Neural progenitor cell (in vitro differentiated cells): ENCODE data around the gene DNAH5. TPM values are rescaled to one million over a fixed set of nuclear protein-coding genes. Genes with fewer than 3 reads are reported as not detected.

Experiments
- DNase-seq: peaks from one replicate; pipeline ENCODE4 v3.0.0-alpha.2; 2016; ENCODE audit warnings: low spot score
- H2AFZ ChIP-seq: fragments of 200-600 bp; sonication (generic); replicated peaks from 2 replicates; pipeline ENCODE4 v1.6.1; 2016; ENCODE audit warnings: antibody characterized with exemption
- H3F3A ChIP-seq: fragments of 200-600 bp; sonication (generic); 2 replicates; pipeline ENCODE4 v1.6.1; 2016; ENCODE audit warnings: antibody characterized with exemption, low read depth
- H3K27ac ChIP-seq: fragments of 200-600 bp; sonication (generic); 2 replicates; pipeline ENCODE4 v1.5.1; 2016; ENCODE audit warnings: mild to moderate bottlenecking
- H3K27me3 ChIP-seq: fragments of 200-600 bp; sonication (generic); 2 replicates; pipeline ENCODE4 v1.6.1; 2016; ENCODE audit warnings: mild to moderate bottlenecking, moderate library complexity
- H3K36me3 ChIP-seq: fragments of 200-600 bp; sonication (generic); 2 replicates; pipeline ENCODE4 v1.5.1; 2016
- H3K4me1 ChIP-seq: fragments of 200-600 bp; sonication (generic); 2 replicates; pipeline ENCODE4 v1.6.1; 2016; ENCODE audit warnings: mixed run types
- H3K4me2 ChIP-seq: fragments of 200-600 bp; sonication (generic); 2 replicates; pipeline ENCODE4 v1.6.1; 2016
- H3K4me3 ChIP-seq: fragments of 200-600 bp; sonication (generic); 2 replicates; pipeline ENCODE4 v1.5.1; 2016
- H3K79me2 ChIP-seq: fragments of 200-600 bp; sonication (generic); 2 replicates; pipeline ENCODE4 v1.6.1; 2016; ENCODE audit warnings: low read depth
- H3K9ac ChIP-seq: fragments of 200-600 bp; sonication (generic); 2 replicates; pipeline ENCODE4 v1.6.1; 2016
- H3K9me3 ChIP-seq: fragments of 200-600 bp; sonication (generic); 2 replicates; pipeline ENCODE4 v1.5.1; 2016; ENCODE audit warnings: low read depth
- H4K20me1 ChIP-seq: fragments of 200-600 bp; sonication (generic); 2 replicates; pipeline ENCODE4 v1.6.1; 2016; ENCODE audit warnings: low read depth
- H3K27ac Mint-ChIP-seq: 3 replicates; pipeline ENCODE4 v1.8.0; 2021; ENCODE audit warnings: mixed read lengths
- H3K27me3 Mint-ChIP-seq: 2 replicates; pipeline ENCODE4 v1.8.0; 2022; ENCODE audit warnings: low read depth, mild to moderate bottlenecking, inconsistent platforms, moderate library complexity, mixed read lengths; ENCODE audit not compliant: insufficient read depth
- H3K36me3 Mint-ChIP-seq: 3 replicates; pipeline ENCODE4 v1.8.0; 2021; ENCODE audit warnings: mixed read lengths
- H3K4me1 Mint-ChIP-seq: 3 replicates; pipeline ENCODE4 v1.8.0; 2021; ENCODE audit warnings: mixed read lengths
- H3K4me3 Mint-ChIP-seq: 3 replicates; pipeline ENCODE4 v1.8.0; 2021; ENCODE audit warnings: mild to moderate bottlenecking, moderate library complexity, mixed read lengths
- H3K9me3 Mint-ChIP-seq: 3 replicates; pipeline ENCODE4 v1.8.0; 2020; ENCODE audit warnings: mixed read lengths
- EZH2 ChIP-seq: fragments of 200-600 bp; sonication (generic); IDR thresholded peaks from 2 replicates; pipeline ENCODE4 v1.6.1; 2017; ENCODE audit warnings: antibody characterized with exemption, mild to moderate bottlenecking, moderate library complexity
- EZH2phosphoT487 ChIP-seq: fragments of 200-600 bp; sonication (generic); IDR thresholded peaks from 2 replicates; pipeline ENCODE4 v1.6.1; 2017; ENCODE audit warnings: antibody characterized with exemption
- total RNA-seq: library from RNA; depleted of rRNA; stranded (reverse); fragments of >200 nt; gene quantifications from 2 replicates; pipeline ENCODE4 v1.2.3, GENCODE V29; 2015; ENCODE audit warnings: low replicate concordance
- TF ChIP-seq, protein P1 (sequence below): fragments of 200-600 bp; sonication (generic); IDR thresholded peaks from 2 replicates; pipeline ENCODE4 v1.5.1; 2017; ENCODE audit warnings: antibody characterized with exemption, mild to moderate bottlenecking

The DNAH5 gene
- total RNA-seq, 1 donor from 2014 or later = 0.39 TPM

GRCh38 chr5:13745508-13745907, 199.0 kb downstream of the DNAH5 start:
- H3K27me3 Mint-ChIP-seq = no peaks in the 10 kb centered on the region
- Histone ChIP-seq H3K9me3 (no peaks in the 10 kb centered on the region), H3F3A (no peaks in the 10 kb centered on the region), H3K27me3 (no peaks in the 10 kb centered on the region), H3K4me2 (no peak overlapping the region), H3K9ac (no peak overlapping the region), H3K4me3 (no peak overlapping the region), H2AFZ (no peak overlapping the region), H3K4me1 (no peaks in the 10 kb centered on the region), H4K20me1 (no peaks in the 10 kb centered on the region), H3K27ac (no peak overlapping the region), H3K79me2 (no peaks in the 10 kb centered on the region), H3K36me3 (no peaks in the 10 kb centered on the region)
- H3K4me3 Mint-ChIP-seq = no peak overlapping the region
- no peaks in the 10 kb centered on the region for H3K36me3 Mint-ChIP-seq
- no peaks in the 10 kb centered on the region for H3K4me1 Mint-ChIP-seq
- no peaks in the 10 kb centered on the region for H3K9me3 Mint-ChIP-seq
- no peak for TF ChIP-seq EZH2phosphoT487
- TF ChIP-seq, protein P1, sequence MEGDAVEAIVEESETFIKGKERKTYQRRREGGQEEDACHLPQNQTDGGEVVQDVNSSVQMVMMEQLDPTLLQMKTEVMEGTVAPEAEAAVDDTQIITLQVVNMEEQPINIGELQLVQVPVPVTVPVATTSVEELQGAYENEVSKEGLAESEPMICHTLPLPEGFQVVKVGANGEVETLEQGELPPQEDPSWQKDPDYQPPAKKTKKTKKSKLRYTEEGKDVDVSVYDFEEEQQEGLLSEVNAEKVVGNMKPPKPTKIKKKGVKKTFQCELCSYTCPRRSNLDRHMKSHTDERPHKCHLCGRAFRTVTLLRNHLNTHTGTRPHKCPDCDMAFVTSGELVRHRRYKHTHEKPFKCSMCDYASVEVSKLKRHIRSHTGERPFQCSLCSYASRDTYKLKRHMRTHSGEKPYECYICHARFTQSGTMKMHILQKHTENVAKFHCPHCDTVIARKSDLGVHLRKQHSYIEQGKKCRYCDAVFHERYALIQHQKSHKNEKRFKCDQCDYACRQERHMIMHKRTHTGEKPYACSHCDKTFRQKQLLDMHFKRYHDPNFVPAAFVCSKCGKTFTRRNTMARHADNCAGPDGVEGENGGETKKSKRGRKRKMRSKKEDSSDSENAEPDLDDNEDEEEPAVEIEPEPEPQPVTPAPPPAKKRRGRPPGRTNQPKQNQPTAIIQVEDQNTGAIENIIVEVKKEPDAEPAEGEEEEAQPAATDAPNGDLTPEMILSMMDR = no peak
- no peak for TF ChIP-seq EZH2
- no peak for DNase-seq
- no peak overlapping the region for H3K27ac Mint-ChIP-seq

GRCh38 chr5:13740471-13740870, 204.0 kb downstream of the DNAH5 start:
- Histone ChIP-seq H3K9ac (no peak overlapping the region), H3K79me2 (no peaks in the 10 kb centered on the region), H3K27ac (no peak overlapping the region), H3F3A (no peaks in the 10 kb centered on the region), H3K9me3 (no peaks in the 10 kb centered on the region), H3K4me3 (no peak overlapping the region), H2AFZ (no peak overlapping the region), H4K20me1 (no peaks in the 10 kb centered on the region), H3K36me3 (no peaks in the 10 kb centered on the region), H3K4me2 (no peak overlapping the region), H3K4me1 (no peaks in the 10 kb centered on the region), H3K27me3 (no peaks in the 10 kb centered on the region)
- no peak for DNase-seq
- TF ChIP-seq, protein P1 = no peak
- no peak for TF ChIP-seq EZH2phosphoT487
- TF ChIP-seq EZH2 = no peak
- H3K36me3 Mint-ChIP-seq = no peaks in the 10 kb centered on the region
- no peaks in the 10 kb centered on the region for H3K27me3 Mint-ChIP-seq
- H3K4me1 Mint-ChIP-seq = no peaks in the 10 kb centered on the region
- no peak overlapping the region for H3K4me3 Mint-ChIP-seq
- H3K27ac Mint-ChIP-seq = no peak overlapping the region
- no peaks in the 10 kb centered on the region for H3K9me3 Mint-ChIP-seq

DNA sequence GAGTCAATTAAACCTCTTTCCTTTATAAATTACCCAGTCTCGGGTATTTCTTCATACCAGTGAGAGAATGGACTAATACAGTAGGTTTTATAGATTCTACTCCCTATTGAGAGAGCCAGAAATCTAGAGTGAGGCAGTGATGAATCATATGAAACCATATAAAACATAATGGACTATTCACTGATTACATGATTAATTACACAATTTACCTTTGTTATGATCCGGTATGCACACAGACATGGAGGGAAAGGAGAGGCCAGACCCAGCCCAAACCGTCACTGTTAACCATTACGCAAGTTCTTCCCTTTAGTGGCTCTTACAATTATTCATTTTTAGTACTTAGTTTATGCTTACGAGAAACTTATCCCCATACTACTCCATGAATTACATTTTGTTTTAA, 205.0 kb downstream of the DNAH5 start:
- H3K4me1 Mint-ChIP-seq = no peaks in the 10 kb centered on the region
- no peaks in the 10 kb centered on the region for H3K27me3 Mint-ChIP-seq
- Histone ChIP-seq H3K4me1 (no peaks in the 10 kb centered on the region), H3K9ac (no peak overlapping the region), H3F3A (no peaks in the 10 kb centered on the region), H2AFZ (no peak overlapping the region), H3K4me2 (no peak overlapping the region), H3K4me3 (no peak overlapping the region), H3K9me3 (no peaks in the 10 kb centered on the region), H3K79me2 (no peaks in the 10 kb centered on the region), H3K36me3 (no peaks in the 10 kb centered on the region), H3K27ac (no peak overlapping the region), H4K20me1 (no peaks in the 10 kb centered on the region), H3K27me3 (no peaks in the 10 kb centered on the region)
- TF ChIP-seq, protein P1 = no peak
- no peak for TF ChIP-seq EZH2
- TF ChIP-seq EZH2phosphoT487 = no peak
- no peaks in the 10 kb centered on the region for H3K9me3 Mint-ChIP-seq
- no peak overlapping the region for H3K4me3 Mint-ChIP-seq
- H3K27ac Mint-ChIP-seq = no peak overlapping the region
- H3K36me3 Mint-ChIP-seq = no peaks in the 10 kb centered on the region
- DNase-seq = no peak
